ENCODE data around the gene CNOT11.

Gene CNOT11

GRCh38 chr2:101282980-101283379 is 30.3 kb downstream of the CNOT11 start:
- DNase-seq, result no peak

- DNase-seq, result no peak
These were observed 34.0 kb downstream of the CNOT11 start for GRCh38 chr2:101286684-101287083.

GRCh38 chr2:101287303-101287702 is 34.6 kb downstream of the CNOT11 start:
- DNase-seq, result no peak

GRCh38 chr2:101290711-101291110 is 38.0 kb downstream of the CNOT11 start:
- DNase-seq, result no peak

GRCh38 chr2:101291973-101292372 is 39.3 kb downstream of the CNOT11 start:
- DNase-seq, result no peak

GRCh38 chr2:101293544-101293943 is 40.9 kb downstream of the CNOT11 start:
- no peak for DNase-seq

- DNase-seq, result no peak
These were observed 42.2 kb downstream of the CNOT11 start for GRCh38 chr2:101294861-101295260.

- DNase-seq, result no peak
These were observed 43.2 kb downstream of the CNOT11 start for GRCh38 chr2:101295895-101296294.

- DNase-seq, result no peak
These were observed 43.7 kb downstream of the CNOT11 start for GRCh38 chr2:101296371-101296770.

GRCh38 chr2:101297383-101297782 is 44.7 kb downstream of the CNOT11 start:
- no peak for DNase-seq

GRCh38 chr2:101299604-101300003 is 46.9 kb downstream of the CNOT11 start:
- DNase-seq, result no peak

GRCh38 chr2:101300164-101300563 is 47.5 kb downstream of the CNOT11 start:
- no peak for DNase-seq

- no peak for DNase-seq
These were observed 48.1 kb downstream of the CNOT11 start for GRCh38 chr2:101300836-101301235.

- DNase-seq, result no peak
These were observed 49.3 kb downstream of the CNOT11 start for GRCh38 chr2:101302016-101302415.

- no peak for DNase-seq
These were observed 51.0 kb downstream of the CNOT11 start for GRCh38 chr2:101303688-101304087.

GRCh38 chr2:101305035-101305434 is 52.3 kb downstream of the CNOT11 start:
- DNase-seq, result no peak

- no peak for DNase-seq
These were observed 52.9 kb downstream of the CNOT11 start for GRCh38 chr2:101305492-101306078.

- peak; percentile 22 for DNase-seq
These were observed 53.7 kb downstream of the CNOT11 start for GRCh38 chr2:101306410-101306809.

GRCh38 chr2:101307503-101307902 is 54.8 kb downstream of the CNOT11 start:
- DNase-seq, result peak; percentile 29

GRCh38 chr2:101307950-101308431 is 55.3 kb downstream of the CNOT11 start:
- DNase-seq, result peak; percentile 40

- peak; percentile 92 for DNase-seq
These were observed 55.9 kb downstream of the CNOT11 start, which contains the start of gene RNF149 for GRCh38 chr2:101308432-101309210. TSS of gene RNF149 (minus strand) at chr2:101308701. CDS start at chr2:101308588, 113 bp downstream.

GRCh38 chr2:101310090-101310833 is 57.6 kb downstream of the CNOT11 start:
- DNase-seq, result no peak

- DNase-seq, result peak; percentile 60
These were observed 58.4 kb downstream of the CNOT11 start for GRCh38 chr2:101310834-101311695.

Measured in CD4-positive, alpha-beta T cell treated with Interleukin-17A for 1 hour (primary cell).